ENCODE measurements around the gene SLC39A1. TPM values are rescaled to one million over a fixed set of nuclear protein-coding genes. Genes with fewer than 3 reads are reported as not detected.
"Not testable (repeated sequence)": the region's sequence is repeated elsewhere in the genome, so short reads cannot be mapped to it uniquely, and the experiment has no call there.

The SLC39A1 gene
- total RNA-seq, 8 experiments from 2014 or later = 36.6 to 117 (median 57.0) TPM

GRCh38 chr1:153987621-153988020, 24.3 kb upstream of the SLC39A1 start:
- Histone ChIP-seq H3K4me1 (replicated peaks in 1 of 2) (peaks cover 26 to 35% of the 10 kb centered on the region in 2 donors), H3K4me3 (no peak overlapping the region), H3K27ac (no peak overlapping the region)
- in situ Hi-C loops (cut with MboI; ENCODE audit: low pct_unique_long_range_greater_than_20kb in 2 of 9, low sequenced_read_pairs in 9 of 9, unreplicated experiment in 9 of 9) = loop anchor here in 6 of 9 experiments (25.0 kb wide), 4 partner anchors 300 to 625 kb away; partner anchors contain the start of genes NPR1 (in 2 of the 6), ILF2 (in 1 of the 6), S100A9 (in 1 of the 6) and SNAPIN (in 1 of the 6)
- ATAC-seq (replicated peaks in 6 of 8) = no peak
- 72 to 100% (median 88%) methylated on average over 3 to 8 of the region's 8 CpGs for WGBS, 10 experiments

GRCh38 chr1:153985941-153986761, 22.8 kb upstream of the SLC39A1 start, which contains the start of gene RAB13:
Gene RAB13, minus strand, starts transcription at chr1:153986339. Its CDS starts 103 bp downstream, at chr1:153986236.
- peak; percentile 48 to 80 (median 60) for ATAC-seq (replicated peaks in 6 of 8)
- WGBS, 10 experiments = 0 to 17% (median 5%) methylated on average over 1 to 10 of the region's 32 CpGs
- peak within 1 kb of the TSS; percentile 19 to 46 (median 38) for H3K4me3 ChIP-seq
- H3K4me1 ChIP-seq (replicated peaks in 1 of 2) = peaks cover 13 to 21% of the 10 kb centered on the region in 2 donors
- no peak within 1 kb of the TSS for H3K27ac ChIP-seq
- in situ Hi-C loops (cut with MboI; ENCODE audit: low pct_unique_long_range_greater_than_20kb in 2 of 9, low sequenced_read_pairs in 9 of 9, unreplicated experiment in 9 of 9) = loop anchor here in 6 of 9 experiments (25.0 kb wide), 4 partner anchors 299 to 624 kb away; partner anchors contain the start of genes NPR1 (in 2 of the 6), ILF2 (in 1 of the 6), S100A9 (in 1 of the 6) and SNAPIN (in 1 of the 6)

- H3K27ac ChIP-seq = no peak overlapping the region
- 0 to 31% (median 8%) methylated on average over 1 to 7 of the region's 7 CpGs for WGBS, 10 experiments
- H3K4me3 ChIP-seq = peak overlapping the region; percentile 19 to 46 (median 38)
- H3K4me1 ChIP-seq (replicated peaks in 1 of 2) = peaks cover 13 to 21% of the 10 kb centered on the region in 2 donors
- ATAC-seq (replicated peaks in 6 of 8) = peak in 6 of 8 experiments; percentile 6 to 22 (median 21)
- in situ Hi-C loops (cut with MboI; ENCODE audit: low pct_unique_long_range_greater_than_20kb in 2 of 9, low sequenced_read_pairs in 9 of 9, unreplicated experiment in 9 of 9) = loop anchor here in 6 of 9 experiments (25.0 kb wide), 4 partner anchors 298 to 623 kb away; partner anchors contain the start of genes NPR1 (in 2 of the 6), ILF2 (in 1 of the 6), S100A9 (in 1 of the 6) and SNAPIN (in 1 of the 6)
Measured at GRCh38 chr1:153985341-153985912, 22.1 kb upstream of the SLC39A1 start.

GRCh38 chr1:153984123-153984894, 21.0 kb upstream of the SLC39A1 start:
- peaks cover 11 to 18% of the 10 kb centered on the region in 2 donors for H3K4me1 ChIP-seq (replicated peaks in 1 of 2)

GRCh38 chr1:153981735-153982134, 18.4 kb upstream of the SLC39A1 start:
- H3K4me3 ChIP-seq; H3K27ac ChIP-seq; ATAC-seq (replicated peaks in 6 of 8): not testable (repeated sequence)
- H3K4me1 ChIP-seq (replicated peaks in 1 of 2) = peaks cover 14 to 18% of the 10 kb centered on the region in 2 donors
- WGBS, 10 experiments = 72 to 100% (median 95%) methylated on average over 2 of the region's 2 CpGs; no CpG with 5 or more reads in 3 of the 10 experiments
- in situ Hi-C loops (cut with MboI; ENCODE audit: low pct_unique_long_range_greater_than_20kb in 2 of 9, low sequenced_read_pairs in 9 of 9, unreplicated experiment in 9 of 9) = loop anchor here in 6 of 9 experiments (25.0 kb wide), 4 partner anchors 294 to 619 kb away; partner anchors contain the start of genes NPR1 (in 2 of the 6), ILF2 (in 1 of the 6), S100A9 (in 1 of the 6) and SNAPIN (in 1 of the 6)

More at GRCh38 chr1:153984123-153984894, 21.0 kb upstream of the SLC39A1 start:
- WGBS, 10 experiments = 40 to 100% (median 78%) methylated on average over 1 to 6 of the region's 6 CpGs
- in situ Hi-C loops (cut with MboI; ENCODE audit: low pct_unique_long_range_greater_than_20kb in 2 of 9, low sequenced_read_pairs in 9 of 9, unreplicated experiment in 9 of 9) = loop anchor here in 6 of 9 experiments (25.0 kb wide), 4 partner anchors 297 to 622 kb away; partner anchors contain the start of genes NPR1 (in 2 of the 6), ILF2 (in 1 of the 6), S100A9 (in 1 of the 6) and SNAPIN (in 1 of the 6)
- Histone ChIP-seq H3K4me3 (no peak overlapping the region), H3K27ac (no peak overlapping the region)
- ATAC-seq (replicated peaks in 6 of 8) = no peak

GRCh38 chr1:153979091-153979490, 15.8 kb upstream of the SLC39A1 start:
- ATAC-seq (replicated peaks in 6 of 8); H3K4me3 ChIP-seq; H3K27ac ChIP-seq: not testable (repeated sequence)
- WGBS, 10 experiments = 40 to 100% (median 96%) methylated on average over 1 to 11 of the region's 12 CpGs; no CpG with 5 or more reads in 1 of the 10 experiments
- H3K4me1 ChIP-seq (replicated peaks in 1 of 2) = peaks cover 8 to 19% of the 10 kb centered on the region in 2 donors
- in situ Hi-C loops (cut with MboI; ENCODE audit: low pct_unique_long_range_greater_than_20kb in 2 of 9, low sequenced_read_pairs in 9 of 9, unreplicated experiment in 9 of 9) = loop anchor here in 6 of 9 experiments (10.0 to 25.0 kb wide), 5 partner anchors 292 to 617 kb away; partner anchors contain the start of genes NPR1 (in 3 of the 6), ILF2 (in 2 of the 6), S100A9 (in 1 of the 6) and SNAPIN (in 1 of the 6)

- in situ Hi-C loops (cut with MboI; ENCODE audit: low pct_unique_long_range_greater_than_20kb in 2 of 9, low sequenced_read_pairs in 9 of 9, unreplicated experiment in 9 of 9) = loop anchor here in 6 of 9 experiments (10.0 to 25.0 kb wide), 5 partner anchors 291 to 616 kb away; partner anchors contain the start of genes NPR1 (in 3 of the 6), ILF2 (in 2 of the 6), S100A9 (in 1 of the 6) and SNAPIN (in 1 of the 6)
- 39 to 76% (median 63%) methylated on average over 2 to 9 of the region's 9 CpGs for WGBS, 10 experiments
- H3K4me1 ChIP-seq (replicated peaks in 1 of 2) = peaks cover 8 to 19% of the 10 kb centered on the region in 2 donors
- peak overlapping the region; percentile 53 to 95 (median 83) for H3K4me3 ChIP-seq
- H3K27ac ChIP-seq = no peak overlapping the region
- no peak for ATAC-seq (replicated peaks in 6 of 8)
Measured at GRCh38 chr1:153978274-153978909, 15.1 kb upstream of the SLC39A1 start.

- peak within 1 kb of the TSS; percentile 53 to 95 (median 83) for H3K4me3 ChIP-seq
- in situ Hi-C loops (cut with MboI; ENCODE audit: low pct_unique_long_range_greater_than_20kb in 2 of 9, low sequenced_read_pairs in 9 of 9, unreplicated experiment in 9 of 9) = loop anchor here in 6 of 9 experiments (10.0 to 25.0 kb wide), 5 partner anchors 290 to 615 kb away; partner anchors contain the start of genes NPR1 (in 3 of the 6), ILF2 (in 2 of the 6), S100A9 (in 1 of the 6) and SNAPIN (in 1 of the 6)
- peak; percentile 88 to 93 (median 92) for ATAC-seq (replicated peaks in 6 of 8)
- WGBS, 10 experiments = 0 to 13% (median 0%) methylated on average over 2 to 35 of the region's 75 CpGs
- peaks cover 8 to 19% of the 10 kb centered on the region in 2 donors for H3K4me1 ChIP-seq (replicated peaks in 1 of 2)
- peak within 1 kb of the TSS; percentile 85 to 91 for H3K27ac ChIP-seq
Measured at GRCh38 chr1:153977250-153978240, 14.2 kb upstream of the SLC39A1 start, which contains the start of gene JTB. Gene JTB, minus strand, starts transcription at chr1:153977674. Its CDS starts 422 bp downstream, at chr1:153977252.

GRCh38 chr1:153976819-153977249, 13.5 kb upstream of the SLC39A1 start:
- peaks cover 8 to 19% of the 10 kb centered on the region in 2 donors for H3K4me1 ChIP-seq (replicated peaks in 1 of 2)
- peak in 1 of 8 experiments; percentile 10 for ATAC-seq (replicated peaks in 6 of 8)
- peak overlapping the region; percentile 85 to 91 for H3K27ac ChIP-seq
- H3K4me3 ChIP-seq = peak overlapping the region; percentile 53 to 95 (median 83)
- in situ Hi-C loops (cut with MboI; ENCODE audit: low pct_unique_long_range_greater_than_20kb in 2 of 9, low sequenced_read_pairs in 9 of 9, unreplicated experiment in 9 of 9) = loop anchor here in 6 of 9 experiments (10.0 to 25.0 kb wide), 5 partner anchors 290 to 615 kb away; partner anchors contain the start of genes NPR1 (in 3 of the 6), ILF2 (in 2 of the 6), S100A9 (in 1 of the 6) and SNAPIN (in 1 of the 6)
- WGBS, 10 experiments = 0 to 11% (median 0%) methylated on average over 1 to 16 of the region's 16 CpGs; no CpG with 5 or more reads in 2 of the 10 experiments

GRCh38 chr1:153973525-153973924, 10.2 kb upstream of the SLC39A1 start:
- in situ Hi-C loops (cut with MboI; ENCODE audit: low pct_unique_long_range_greater_than_20kb in 2 of 9, low sequenced_read_pairs in 9 of 9, unreplicated experiment in 9 of 9) = loop anchor here in 2 of 9 experiments (10.0 to 25.0 kb wide), 2 partner anchors 299 to 311 kb away; partner anchors contain the start of genes ILF2 (in 2 of the 2), NPR1 (in 1 of the 2) and SNAPIN (in 1 of the 2)
- 79 to 100% (median 89%) methylated on average over 1 to 7 of the region's 7 CpGs; no CpG with 5 or more reads in 3 of the 10 experiments for WGBS, 10 experiments
- peaks cover 10 to 17% of the 10 kb centered on the region in 2 donors for H3K4me1 ChIP-seq (replicated peaks in 1 of 2)
- H3K4me3 ChIP-seq = no peak overlapping the region
- no peak for ATAC-seq (replicated peaks in 6 of 8)
- H3K27ac ChIP-seq = no peak overlapping the region

All from motor neuron (in vitro differentiated cells).